K562 (cell line): ENCODE data around the gene HRAS. TPM values are rescaled to one million over a fixed set of nuclear protein-coding genes. Genes with fewer than 3 reads are reported as not detected.

ENCODE experiments used
- BRCA1 ChIP-seq, 2 experiments: fragments of 450-650 bp in 1 of 2; sonication (generic) in 1 of 2; formaldehyde crosslinking in 1 of 2; IDR thresholded peaks; 2 replicates each; pipeline versions ENCODE4 v1.5.0 to v1.6.1; 2017 to 2020; ENCODE audit warnings: mild to moderate bottlenecking in 1 of 2, missing genetic modification reagents in 1 of 2
- BRF1 ChIP-seq: IDR thresholded peaks from 3 replicates; pipeline ENCODE4 v1.6.1; 2011; ENCODE audit warnings: borderline replicate concordance, mild to moderate bottlenecking; ENCODE audit not compliant: insufficient read length; ENCODE audit errors: extremely low read depth
- CC2D1A ChIP-seq: fragments of 450-650 bp; IDR thresholded peaks from 2 replicates; pipeline ENCODE4 v1.6.1; 2017; ENCODE audit warnings: mild to moderate bottlenecking
- FUS ChIP-seq: fragments of 200-400 bp; formaldehyde crosslinking; optimal IDR thresholded peaks from 2 replicates; pipeline ENCODE3; 2017; ENCODE audit warnings: low read depth, low read length
- GABPB2 ChIP-seq: fragments of 250-450 bp; sonication (Bioruptor Pico); conservative IDR thresholded peaks from 2 replicates; pipeline ENCODE4 v1.5.1; 2021; ENCODE audit warnings: mild to moderate bottlenecking
- HIVEP1 ChIP-seq: fragments of 250-450 bp; sonication (Bioruptor Pico); IDR thresholded peaks from 2 replicates; pipeline ENCODE4 v1.4.0; 2020; ENCODE audit warnings: mild to moderate bottlenecking
- HOXB6 ChIP-seq: fragments of 250-450 bp; sonication (Bioruptor Pico); IDR thresholded peaks from 2 replicates; pipeline ENCODE4 v1.5.1; 2022; ENCODE audit warnings: mild to moderate bottlenecking, borderline replicate concordance
- MTA3 ChIP-seq: fragments of 450-650 bp; formaldehyde crosslinking; IDR thresholded peaks from 2 replicates; pipeline ENCODE4 v1.6.1; 2017; ENCODE audit warnings: mild to moderate bottlenecking, borderline replicate concordance
- MTF1 ChIP-seq: fragments of 250-450 bp; sonication (Bioruptor Pico); IDR thresholded peaks from 2 replicates; pipeline ENCODE4 v1.9.0; 2021; ENCODE audit warnings: moderate library complexity, mild to moderate bottlenecking, inconsistent platforms, borderline replicate concordance
- NR4A1 ChIP-seq, 2 experiments: fragments of 250-450 bp in 1 of 2; fragments of 450-650 bp in 1 of 2; sonication (Bioruptor Pico) in 1 of 2; IDR thresholded peaks; 2 replicates each; pipeline versions ENCODE4 v1.4.0 to v1.6.1; 2016 to 2020; ENCODE audit warnings: mild to moderate bottlenecking in 2 of 2, missing compliant biosample characterization in 1 of 2, missing genetic modification characterization in 1 of 2, moderate library complexity in 1 of 2
- RBM14 ChIP-seq: fragments of 200-400 bp; formaldehyde crosslinking; IDR thresholded peaks from 2 replicates; pipeline ENCODE4 v1.6.1; 2018; ENCODE audit warnings: low read depth, mild to moderate bottlenecking, low read length, moderate library complexity, borderline replicate concordance; ENCODE audit not compliant: insufficient read depth
- RBM22 ChIP-seq: fragments of 200-400 bp; formaldehyde crosslinking; IDR thresholded peaks from 2 replicates; pipeline ENCODE4 v1.6.1; 2018; ENCODE audit warnings: low read length, low read depth; ENCODE audit not compliant: poor library complexity, severe bottlenecking
- RUNX1 ChIP-seq: sonication (generic); IDR thresholded peaks from 2 replicates; pipeline ENCODE4 v1.6.1; 2016; ENCODE audit warnings: antibody characterized with exemption, low read depth
- ZBED1 ChIP-seq: IDR thresholded peaks from 2 replicates; pipeline ENCODE4 v1.6.1; 2014
- ZBTB49 ChIP-seq: sonication (generic); formaldehyde crosslinking; IDR thresholded peaks from 2 replicates; pipeline ENCODE4 v1.8.0; 2022; ENCODE audit warnings: missing genetic modification reagents, mild to moderate bottlenecking, borderline replicate concordance
- ZNF512 ChIP-seq: IDR thresholded peaks from 2 replicates; pipeline ENCODE4 v1.6.1; 2016; ENCODE audit warnings: missing genetic modification characterization, missing compliant biosample characterization
- ZNF583 ChIP-seq: fragments of 250-450 bp; sonication (Bioruptor Pico); IDR thresholded peaks from 2 replicates; pipeline ENCODE4 v1.4.0; 2020
- polyA plus RNA-seq, 8 experiments: library from polyadenylated mRNA; depleted of rRNA in 4 of 8; stranded (reverse) in 5 of 8; unstranded in 3 of 8; fragments of >200 nt; fragmentation: Nextera tagmentation in 2 of 8; fragmentation: Illumina TruSeq in 1 of 8; extraction: Ambion mirVana in 2 of 8; extraction: Trizol in 1 of 8; gene quantifications; 2 replicates each; pipeline versions ENCODE4 v1.2.1 to v1.2.3, GENCODE V29; 2011 to 2014; ENCODE audit warnings: inconsistent platforms in 1 of 8, missing spikeins in 1 of 8
- total RNA-seq, 7 experiments: library from RNA; depleted of rRNA in 6 of 7; stranded (reverse); fragments of >200 nt in 6 of 7; fragmentation: Illumina TruSeq in 2 of 7; extraction: Trizol in 2 of 7; gene quantifications; 2 replicates each; pipeline versions ENCODE4 v1.2.1 to v1.2.3, GENCODE V29; 2011 to 2021; ENCODE audit warnings: low replicate concordance in 1 of 7
- TF ChIP-seq, protein P1 (sequence below), 2 experiments: fragments of 450-650 bp in 1 of 2; IDR thresholded peaks; 2 replicates each; pipeline ENCODE4 v1.6.1; 2011 to 2017; ENCODE audit warnings: low read depth in 2 of 2, antibody characterized with exemption in 1 of 2, borderline replicate concordance in 1 of 2, low read length in 1 of 2, mild to moderate bottlenecking in 1 of 2, mixed read lengths in 1 of 2; ENCODE audit not compliant: control insufficient read depth in 1 of 2

HRAS gene
- total and polyA plus RNA-seq, 9 of the 15 experiments (the other 6 are each of a cell fraction or from before 2014, with no cell fraction given), result 2.8 to 73.5 (median 29.6) TPM

DNA sequence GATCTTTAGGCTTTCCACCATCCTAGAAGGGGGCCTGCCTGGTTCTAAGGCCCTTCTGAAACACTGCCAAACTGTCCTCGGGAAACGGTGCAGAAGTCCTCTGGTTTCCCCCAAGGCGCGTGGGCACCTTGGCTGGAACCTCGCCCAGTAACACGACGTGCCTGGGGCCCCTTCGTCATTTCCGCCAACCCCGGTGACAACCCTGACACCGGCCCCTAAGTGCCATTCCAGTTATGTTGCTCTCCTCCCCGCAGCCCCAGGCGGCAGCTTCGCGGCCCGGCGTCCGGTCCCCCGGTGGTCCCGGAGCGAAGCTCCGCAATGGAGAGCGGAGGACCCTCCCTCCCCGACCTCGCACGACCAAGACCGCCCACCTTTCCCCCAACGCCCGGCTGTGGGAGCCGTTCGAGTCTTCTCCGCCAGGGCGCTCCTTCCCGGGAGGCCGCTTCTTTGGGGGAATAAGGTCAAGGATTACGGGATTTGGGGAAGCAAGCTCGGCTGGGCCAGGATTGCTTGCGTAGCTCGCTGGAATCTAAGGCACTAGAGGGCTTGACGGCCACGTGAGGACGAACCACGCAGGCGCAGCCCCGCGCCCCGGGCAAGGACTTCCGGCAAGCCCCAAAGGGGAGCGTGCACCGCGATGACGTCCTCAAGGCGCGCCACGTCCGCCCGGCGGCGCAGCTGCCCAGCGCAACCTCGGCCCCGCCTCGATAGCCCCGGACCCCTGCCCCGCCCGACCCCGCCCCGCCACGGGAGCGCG is 29.0 kb downstream of the HRAS start (continued):
- TF ChIP-seq MTF1 (CRISPR knock-in tag) (no peak), RUNX1 (no peak), RBM14 (peak; percentile 96; the same call in 1 of the 2 replicates), ZNF583 (CRISPR knock-in tag) (0 out of 2 replicates have a peak, but pooled peaks have one; percentile 35), GABPB2 (CRISPR knock-in tag) (no peak), ZBTB49 (CRISPR knock-in tag) (no peak), ZBED1 (no peak), ZNF512 (tag) (no peak), BRCA1 (IDR thresholded peaks at IDR 0.05) (no peak), BRCA1 (CRISPR knock-in tag; IDR thresholded peaks at IDR 0.05) (no peak), MTA3 (no peak; the same call in 1 of the 2 replicates), CC2D1A (no peak), HIVEP1 (no peak), NR4A1 (CRISPR knock-in tag; IDR thresholded peaks at IDR 0.05) (no peak), NR4A1 (tag; IDR thresholded peaks at IDR 0.05) (no peak), RBM22 (peak; percentile 51), HOXB6 (CRISPR knock-in tag) (no peak), FUS (no peak), BRF1 (no peak)
- TF ChIP-seq, protein P1, sequence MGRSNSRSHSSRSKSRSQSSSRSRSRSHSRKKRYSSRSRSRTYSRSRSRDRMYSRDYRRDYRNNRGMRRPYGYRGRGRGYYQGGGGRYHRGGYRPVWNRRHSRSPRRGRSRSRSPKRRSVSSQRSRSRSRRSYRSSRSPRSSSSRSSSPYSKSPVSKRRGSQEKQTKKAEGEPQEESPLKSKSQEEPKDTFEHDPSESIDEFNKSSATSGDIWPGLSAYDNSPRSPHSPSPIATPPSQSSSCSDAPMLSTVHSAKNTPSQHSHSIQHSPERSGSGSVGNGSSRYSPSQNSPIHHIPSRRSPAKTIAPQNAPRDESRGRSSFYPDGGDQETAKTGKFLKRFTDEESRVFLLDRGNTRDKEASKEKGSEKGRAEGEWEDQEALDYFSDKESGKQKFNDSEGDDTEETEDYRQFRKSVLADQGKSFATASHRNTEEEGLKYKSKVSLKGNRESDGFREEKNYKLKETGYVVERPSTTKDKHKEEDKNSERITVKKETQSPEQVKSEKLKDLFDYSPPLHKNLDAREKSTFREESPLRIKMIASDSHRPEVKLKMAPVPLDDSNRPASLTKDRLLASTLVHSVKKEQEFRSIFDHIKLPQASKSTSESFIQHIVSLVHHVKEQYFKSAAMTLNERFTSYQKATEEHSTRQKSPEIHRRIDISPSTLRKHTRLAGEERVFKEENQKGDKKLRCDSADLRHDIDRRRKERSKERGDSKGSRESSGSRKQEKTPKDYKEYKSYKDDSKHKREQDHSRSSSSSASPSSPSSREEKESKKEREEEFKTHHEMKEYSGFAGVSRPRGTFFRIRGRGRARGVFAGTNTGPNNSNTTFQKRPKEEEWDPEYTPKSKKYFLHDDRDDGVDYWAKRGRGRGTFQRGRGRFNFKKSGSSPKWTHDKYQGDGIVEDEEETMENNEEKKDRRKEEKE (IDR thresholded peaks at IDR 0.05; ENCODE audit: borderline replicate concordance in 1 of 2, control insufficient read depth in 1 of 2, low read depth in 2 of 2, low read length in 1 of 2), result no peak
